ENCODE data around the gene PZP.

DNA sequence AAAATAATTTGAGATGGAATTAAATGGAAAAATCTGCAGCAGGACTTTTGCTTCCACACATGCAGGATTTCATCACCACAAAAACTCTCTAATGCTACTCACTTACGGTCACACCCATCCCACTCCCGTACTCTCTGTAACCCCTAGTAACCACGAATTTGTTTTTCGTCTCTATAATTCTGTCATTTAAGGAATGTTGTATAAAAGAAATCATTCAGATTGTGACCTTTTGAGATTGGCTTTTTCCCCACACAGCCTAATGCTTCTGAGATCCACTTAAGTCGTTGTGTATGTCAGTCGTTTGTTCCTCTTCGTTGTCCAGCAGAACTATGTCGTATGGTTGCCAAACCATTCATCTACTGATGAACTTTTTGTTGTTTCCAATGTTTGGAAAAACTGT is 19.8 kb upstream of the PZP start:
- no peak for TF ChIP-seq POLR2A (IDR thresholded peaks at IDR 0.05; ENCODE audit: low read depth, low read length)
- TF ChIP-seq POLR2AphosphoS5 (IDR thresholded peaks at IDR 0.05; ENCODE audit: low read depth, low read length): no peak

Measured in GM12892 (cell line).